C4-2B (cell line): ENCODE results near the gene OPCML.

Experiments
- H3K27ac ChIP-seq: fragments of 450-650 bp; 2 replicates; pipeline ENCODE4 v1.5.1; 2017
- CTCF ChIP-seq: fragments of 450-650 bp; conservative IDR thresholded peaks from 2 replicates; pipeline ENCODE4 v1.5.1; 2017; ENCODE audit warnings: mild to moderate bottlenecking
- ZFX ChIP-seq: fragments of 450-650 bp; IDR thresholded peaks from 2 replicates; pipeline ENCODE4 v1.6.1; 2017

The OPCML gene

GRCh38 chr11:133531971-133532651, at the start of gene OPCML:
OPCML (minus strand) TSS chr11:133532501.
- no peak for TF ChIP-seq CTCF
- no peak for TF ChIP-seq ZFX
- no peak within 1 kb of the TSS for H3K27ac ChIP-seq

- no peak for TF ChIP-seq CTCF
- TF ChIP-seq ZFX = no peak
- no peak overlapping the region for H3K27ac ChIP-seq
Observed at GRCh38 chr11:133581091-133581490, 48.8 kb upstream of the OPCML start.

GRCh38 chr11:133579165-133580031, 47.1 kb upstream of the OPCML start:
- no peak for TF ChIP-seq CTCF
- no peak for TF ChIP-seq ZFX
- H3K27ac ChIP-seq = no peak overlapping the region

GRCh38 chr11:133577403-133577802, 45.1 kb upstream of the OPCML start:
- TF ChIP-seq CTCF = no peak
- TF ChIP-seq ZFX = no peak

GRCh38 chr11:133576351-133576750, 44.0 kb upstream of the OPCML start:
- H3K27ac ChIP-seq = no peak overlapping the region
- TF ChIP-seq CTCF = peak; percentile 95
- no peak for TF ChIP-seq ZFX

More at GRCh38 chr11:133577403-133577802, 45.1 kb upstream of the OPCML start:
- no peak overlapping the region for H3K27ac ChIP-seq

GRCh38 chr11:133573081-133573480, 40.8 kb upstream of the OPCML start:
- H3K27ac ChIP-seq = no peak overlapping the region
- TF ChIP-seq CTCF (no peak), ZFX (no peak)

GRCh38 chr11:133570376-133570775, 38.1 kb upstream of the OPCML start:
- H3K27ac ChIP-seq = no peak overlapping the region
- TF ChIP-seq ZFX (no peak), CTCF (no peak)
